Natural killer cell (primary cell): ENCODE data around the gene LRRC61. TPM values are rescaled to one million over a fixed set of nuclear protein-coding genes. Genes with fewer than 3 reads are reported as not detected.

Source experiments
- ATAC-seq, 3 donors: fragments of 150-1000 bp in 2 of 3; fragments of 200-7000 bp in 1 of 3; cut with Tn5 transposase; 1 replicate in 1 of 3; 2 replicates in 2 of 3; pipeline ENCODE4 v1.10.0; 2021; ENCODE audit warnings: mild to moderate bottlenecking in 2 of 3, moderate library complexity in 2 of 3
- DNase-seq, 2 donors: peaks; one replicate each; pipeline versions ENCODE4 v3.0.0 to v3.0.0-alpha.2; 2013 to 2021; ENCODE audit warnings: mixed read lengths in 1 of 2
- H3K27ac ChIP-seq: one replicate; pipeline ENCODE4 v1.5.1; 2013; ENCODE audit warnings: mild to moderate bottlenecking, low read length
- H3K27me3 ChIP-seq: one replicate; pipeline ENCODE4 v1.6.1; 2013; ENCODE audit warnings: low read length; ENCODE audit not compliant: control insufficient read depth, insufficient read depth
- H3K36me3 ChIP-seq: one replicate; pipeline ENCODE4 v1.6.1; 2013; ENCODE audit warnings: low read length; ENCODE audit not compliant: control insufficient read depth, insufficient read depth
- H3K4me1 ChIP-seq: one replicate; pipeline ENCODE4 v1.6.1; 2013; ENCODE audit warnings: low read length; ENCODE audit not compliant: control insufficient read depth, insufficient read depth
- H3K4me3 ChIP-seq: one replicate; pipeline ENCODE4 v1.5.1; 2013; ENCODE audit warnings: low read length
- H3K9me3 ChIP-seq: one replicate; pipeline ENCODE4 v1.6.1; 2013; ENCODE audit warnings: low read length; ENCODE audit not compliant: control insufficient read depth, insufficient read depth
- H3K27ac Mint-ChIP-seq, 2 donors: one replicate each; pipeline ENCODE4 v1.8.0; 2022; ENCODE audit warnings: mild to moderate bottlenecking in 2 of 2, mixed read lengths in 2 of 2, moderate library complexity in 1 of 2
- H3K27me3 Mint-ChIP-seq, 2 donors: one replicate each; pipeline ENCODE4 v1.8.0; 2022; ENCODE audit warnings: low read depth in 2 of 2, mixed read lengths in 2 of 2
- H3K36me3 Mint-ChIP-seq: one replicate; pipeline ENCODE4 v1.8.0; 2022; ENCODE audit warnings: mixed read lengths
- H3K4me1 Mint-ChIP-seq, 2 donors: one replicate each; pipeline ENCODE4 v1.8.0; 2022; ENCODE audit warnings: mixed read lengths in 2 of 2
- H3K4me3 Mint-ChIP-seq: one replicate; pipeline ENCODE4 v1.8.0; 2022; ENCODE audit warnings: mild to moderate bottlenecking, moderate library complexity, mixed read lengths
- H3K9me3 Mint-ChIP-seq, 2 donors: one replicate each; pipeline ENCODE4 v1.8.0; 2022; ENCODE audit warnings: mixed read lengths in 2 of 2
- CTCF ChIP-seq: fragments of 200-600 bp; IDR thresholded peaks from one replicate; pipeline ENCODE4 v1.8.0; 2022; ENCODE audit warnings: antibody characterized with exemption
- WGBS: methylation state at CpG from one replicate; pipeline ENCODE4 v1.1.7; 2013; ENCODE audit warnings: missing lambda C conversion rate; ENCODE audit not compliant: insufficient coverage; 5-methylcytosine and 5-hydroxymethylcytosine counted together
- intact Hi-C: fragments of 100-400 bp; cut with micrococcal nuclease; formaldehyde crosslinking; loops from one replicate; pipeline ENCODE4 v1.14.2; 2022
- total RNA-seq, 4 donors: library from RNA; stranded (reverse); fragments of 120-200 nt in 1 of 4; gene quantifications; one replicate each; pipeline versions ENCODE4 v1.2.3 to v1.2.4, GENCODE V29; 2013 to 2022

Gene LRRC61
- total RNA-seq, 3 donors from 2014 or later (not counting 1 experiment from before 2014, with no cell fraction given), result 7.3 to 16.7 (median 13.7) TPM

- H3K36me3 Mint-ChIP-seq, result no peaks in the 10 kb centered on the region
- H3K9me3 Mint-ChIP-seq, result no peaks in the 10 kb centered on the region
- no peak overlapping the region for H3K4me3 ChIP-seq
- H3K36me3 ChIP-seq, result peaks cover 6% of the 10 kb centered on the region
- H3K27ac Mint-ChIP-seq, result no peak overlapping the region
- intact Hi-C loops, result no loop called here
- DNase-seq, result no peak
- no peak for ATAC-seq
- peaks cover 6 to 19% of the 10 kb centered on the region in 2 donors for H3K27me3 Mint-ChIP-seq
- no peaks in the 10 kb centered on the region for H3K9me3 ChIP-seq
- peaks cover 12% of the 10 kb centered on the region for H3K4me1 ChIP-seq
- no peak overlapping the region for H3K4me3 Mint-ChIP-seq
- no peak for TF ChIP-seq CTCF
- H3K27me3 ChIP-seq, result peaks cover 12% of the 10 kb centered on the region
- H3K4me1 Mint-ChIP-seq, result peaks cover 0 to 11% of the 10 kb centered on the region in 2 donors
- 97% methylated on average over 18 of the region's 18 CpGs for whole genome bisulfite sequencing
- no peak overlapping the region for H3K27ac ChIP-seq
Observed at GRCh38 chr7:150337179-150337578, 14.0 kb downstream of the LRRC61 start.

GRCh38 chr7:150337659-150338081 lies 14.5 kb downstream of the LRRC61 start:
- no peaks in the 10 kb centered on the region for H3K9me3 ChIP-seq
- ATAC-seq, result no peak
- peaks cover 6% of the 10 kb centered on the region for H3K36me3 ChIP-seq
- DNase-seq, result no peak
- TF ChIP-seq CTCF, result no peak
- H3K4me3 Mint-ChIP-seq, result no peak overlapping the region
- H3K27me3 Mint-ChIP-seq, result peaks cover 10 to 23% of the 10 kb centered on the region in 2 donors
- H3K4me1 Mint-ChIP-seq, result peaks cover 0 to 11% of the 10 kb centered on the region in 2 donors
- intact Hi-C loops, result no loop called here
- no peaks in the 10 kb centered on the region for H3K36me3 Mint-ChIP-seq
- WGBS, result 87% methylated on average over 6 of the region's 6 CpGs
- no peak overlapping the region for H3K27ac Mint-ChIP-seq
- no peak overlapping the region for H3K27ac ChIP-seq
- H3K9me3 Mint-ChIP-seq, result no peaks in the 10 kb centered on the region
- H3K4me1 ChIP-seq, result peaks cover 12% of the 10 kb centered on the region
- H3K27me3 ChIP-seq, result peaks cover 13% of the 10 kb centered on the region
- no peak overlapping the region for H3K4me3 ChIP-seq

- TF ChIP-seq CTCF, result no peak
- Mint-ChIP-seq H3K4me1 (peaks cover 0 to 11% of the 10 kb centered on the region in 2 donors), H3K36me3 (no peaks in the 10 kb centered on the region), H3K9me3 (no peaks in the 10 kb centered on the region), H3K27me3 (peaks cover 17 to 28% of the 10 kb centered on the region in 2 donors), H3K4me3 (no peak overlapping the region), H3K27ac (no peak overlapping the region)
- peaks cover 13% of the 10 kb centered on the region for H3K27me3 ChIP-seq
- H3K4me3 ChIP-seq, result no peak overlapping the region
- DNase-seq (no peak), ATAC-seq (no peak)
- peaks cover 6% of the 10 kb centered on the region for H3K36me3 ChIP-seq
- H3K4me1 ChIP-seq, result peaks cover 12% of the 10 kb centered on the region
- no peaks in the 10 kb centered on the region for H3K9me3 ChIP-seq
- no peak overlapping the region for H3K27ac ChIP-seq
- intact Hi-C loops, result no loop called here
- 88% methylated on average over 11 of the region's 11 CpGs for WGBS
Observed at GRCh38 chr7:150338166-150338829, 15.1 kb downstream of the LRRC61 start.

GRCh38 chr7:150339409-150339809 lies 16.3 kb downstream of the LRRC61 start:
- Histone ChIP-seq H3K9me3 (peaks cover under 1% of the 10 kb centered on the region), H3K27me3 (peaks cover 18% of the 10 kb centered on the region), H3K36me3 (peaks cover 6% of the 10 kb centered on the region), H3K27ac (no peak overlapping the region), H3K4me1 (peaks cover 12% of the 10 kb centered on the region), H3K4me3 (no peak overlapping the region)
- H3K27ac Mint-ChIP-seq, result no peak overlapping the region
- no peaks in the 10 kb centered on the region for H3K36me3 Mint-ChIP-seq
- DNase-seq (no peak), ATAC-seq (no peak)
- H3K9me3 Mint-ChIP-seq, result no peaks in the 10 kb centered on the region
- WGBS, result 56% methylated on average over 9 of the region's 9 CpGs
- H3K4me1 Mint-ChIP-seq, result peaks cover 0 to 11% of the 10 kb centered on the region in 2 donors
- intact Hi-C loops, result no loop called here
- no peak overlapping the region for H3K4me3 Mint-ChIP-seq
- peaks cover 24 to 32% of the 10 kb centered on the region in 2 donors for H3K27me3 Mint-ChIP-seq
- TF ChIP-seq CTCF, result no peak
